Measurements from ENCODE around the gene RMC1.

RMC1 gene

DNA sequence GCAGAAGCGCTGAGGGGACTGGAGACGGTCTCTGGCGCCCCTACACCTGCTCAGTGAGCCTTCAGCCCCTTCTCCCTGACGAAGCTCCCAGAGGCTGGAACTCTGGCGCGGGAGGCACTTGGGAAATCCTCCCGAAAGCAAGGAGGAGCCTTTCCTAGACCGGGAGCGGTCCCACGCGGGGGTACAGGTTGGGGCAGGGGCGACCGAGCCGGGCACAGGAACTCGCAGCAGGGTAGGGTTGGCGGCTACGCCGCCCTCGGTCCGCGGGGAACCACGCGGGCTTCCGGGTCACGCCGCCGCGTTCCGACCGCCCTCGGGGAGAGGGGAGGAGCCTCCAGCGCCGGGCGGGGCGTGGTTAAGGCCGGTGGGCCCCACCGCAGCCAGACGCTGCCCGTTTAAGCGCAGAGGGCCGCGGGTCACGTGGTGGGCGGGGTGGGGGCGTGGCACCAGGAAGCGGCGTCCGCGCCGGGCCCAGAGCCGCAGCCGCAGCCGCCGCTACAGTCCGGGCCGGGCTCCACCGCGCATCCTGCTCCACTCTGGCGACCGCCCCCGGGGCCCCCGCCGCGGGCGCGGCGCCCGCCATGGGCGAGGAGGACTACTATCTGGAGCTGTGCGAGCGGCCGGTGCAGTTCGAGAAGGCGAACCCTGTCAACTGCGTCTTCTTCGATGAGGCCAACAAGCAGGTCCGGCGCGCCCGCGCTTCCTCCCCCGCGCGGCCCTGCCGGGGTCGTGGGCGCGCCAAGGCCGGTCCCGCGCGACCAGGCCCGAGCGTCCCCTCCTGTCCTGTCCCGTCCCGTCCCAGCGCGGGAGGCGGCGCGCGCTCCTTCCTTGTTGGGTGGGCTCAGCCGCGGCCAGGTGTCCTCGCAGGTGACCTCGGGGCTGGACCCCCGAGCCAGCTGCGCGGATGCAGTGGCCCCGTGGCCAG is at the start of gene RMC1:
Gene RMC1 (plus strand): TSS at position 474 of the 925 bp plus-strand sequence. CDS start 108 bp downstream, at position 582.
- TF ChIP-seq, protein P1, sequence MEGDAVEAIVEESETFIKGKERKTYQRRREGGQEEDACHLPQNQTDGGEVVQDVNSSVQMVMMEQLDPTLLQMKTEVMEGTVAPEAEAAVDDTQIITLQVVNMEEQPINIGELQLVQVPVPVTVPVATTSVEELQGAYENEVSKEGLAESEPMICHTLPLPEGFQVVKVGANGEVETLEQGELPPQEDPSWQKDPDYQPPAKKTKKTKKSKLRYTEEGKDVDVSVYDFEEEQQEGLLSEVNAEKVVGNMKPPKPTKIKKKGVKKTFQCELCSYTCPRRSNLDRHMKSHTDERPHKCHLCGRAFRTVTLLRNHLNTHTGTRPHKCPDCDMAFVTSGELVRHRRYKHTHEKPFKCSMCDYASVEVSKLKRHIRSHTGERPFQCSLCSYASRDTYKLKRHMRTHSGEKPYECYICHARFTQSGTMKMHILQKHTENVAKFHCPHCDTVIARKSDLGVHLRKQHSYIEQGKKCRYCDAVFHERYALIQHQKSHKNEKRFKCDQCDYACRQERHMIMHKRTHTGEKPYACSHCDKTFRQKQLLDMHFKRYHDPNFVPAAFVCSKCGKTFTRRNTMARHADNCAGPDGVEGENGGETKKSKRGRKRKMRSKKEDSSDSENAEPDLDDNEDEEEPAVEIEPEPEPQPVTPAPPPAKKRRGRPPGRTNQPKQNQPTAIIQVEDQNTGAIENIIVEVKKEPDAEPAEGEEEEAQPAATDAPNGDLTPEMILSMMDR (IDR thresholded peaks at IDR 0.05; ENCODE audit: insufficient read depth, low read length, missing control alignments) = no peak
- ChIA-PET POLR2A (no interaction called here), CTCF (interaction anchor here (1.7 to 2.6 kb wide), 3 partner anchors 15 to 200 kb away, joined by 6 to 14 read pairs (median 7); no protein-coding TSS in a partner anchor)
- DNase-seq (ENCODE audit: low read depth, low spot score) = peak; percentile 45
- peak within 1 kb of the TSS; percentile 83 for H3K4me3 ChIP-seq (ENCODE audit: low read depth, low read length)

DNA sequence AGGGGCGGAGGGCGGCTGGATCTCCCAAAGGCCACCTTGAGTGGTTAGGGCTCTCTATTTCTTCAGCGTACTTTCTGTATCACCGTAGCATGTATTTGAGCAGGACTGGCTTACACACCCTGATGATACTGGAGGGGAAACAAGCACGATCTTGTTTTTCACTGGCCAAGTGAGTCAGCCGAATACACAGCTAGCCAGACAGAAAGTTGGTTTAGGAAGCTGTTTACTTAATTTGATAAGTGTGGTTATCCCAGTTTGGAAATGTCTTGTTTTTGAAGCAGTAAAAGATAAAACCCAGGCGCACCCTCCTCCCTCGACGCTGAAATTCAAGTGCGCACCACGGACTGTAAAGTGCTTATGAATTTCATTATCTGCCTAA is 49.6 kb upstream of the RMC1 start:
- TF ChIP-seq, protein P1 (IDR thresholded peaks at IDR 0.05; ENCODE audit: insufficient read depth, low read length, missing control alignments) = no peak
- ChIA-PET POLR2A (interaction anchor here (1.6 kb wide), 1 partner anchor 8 kb away, joined by 5 read pairs; no protein-coding TSS in a partner anchor), CTCF (interaction anchor here (0.8 to 2.2 kb wide), 4 partner anchors 11 to 640 kb away, joined by 3 to 10 read pairs (median 4); no protein-coding TSS in a partner anchor)
- DNase-seq (ENCODE audit: low read depth, low spot score) = no peak
- peak overlapping the region; percentile 100 for H3K4me3 ChIP-seq (ENCODE audit: low read depth, low read length)

DNA sequence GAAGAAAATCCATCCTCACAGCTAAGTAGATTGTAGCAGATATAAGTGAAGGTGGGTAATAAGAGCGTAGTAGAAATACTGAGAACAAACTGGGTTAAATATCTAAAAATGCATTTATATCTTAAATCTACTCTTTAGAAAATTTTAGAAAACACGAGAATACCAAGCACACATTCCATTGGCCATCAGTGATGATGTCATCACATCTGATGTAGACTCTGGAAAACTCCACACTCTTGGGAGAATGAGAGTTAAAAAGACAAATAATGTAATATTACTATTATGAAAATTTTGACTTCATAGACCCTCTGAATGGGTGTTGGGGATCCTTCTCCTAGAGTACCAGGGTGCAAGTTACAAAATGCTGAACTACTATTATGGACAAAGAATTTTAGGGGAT is 46.5 kb upstream of the RMC1 start:
- no peak for DNase-seq (ENCODE audit: low read depth, low spot score)
- H3K4me3 ChIP-seq (ENCODE audit: low read depth, low read length) = no peak overlapping the region
- TF ChIP-seq, protein P1 (IDR thresholded peaks at IDR 0.05; ENCODE audit: insufficient read depth, low read length, missing control alignments) = no peak
- ChIA-PET CTCF (no interaction called here), POLR2A (no interaction called here)

DNA sequence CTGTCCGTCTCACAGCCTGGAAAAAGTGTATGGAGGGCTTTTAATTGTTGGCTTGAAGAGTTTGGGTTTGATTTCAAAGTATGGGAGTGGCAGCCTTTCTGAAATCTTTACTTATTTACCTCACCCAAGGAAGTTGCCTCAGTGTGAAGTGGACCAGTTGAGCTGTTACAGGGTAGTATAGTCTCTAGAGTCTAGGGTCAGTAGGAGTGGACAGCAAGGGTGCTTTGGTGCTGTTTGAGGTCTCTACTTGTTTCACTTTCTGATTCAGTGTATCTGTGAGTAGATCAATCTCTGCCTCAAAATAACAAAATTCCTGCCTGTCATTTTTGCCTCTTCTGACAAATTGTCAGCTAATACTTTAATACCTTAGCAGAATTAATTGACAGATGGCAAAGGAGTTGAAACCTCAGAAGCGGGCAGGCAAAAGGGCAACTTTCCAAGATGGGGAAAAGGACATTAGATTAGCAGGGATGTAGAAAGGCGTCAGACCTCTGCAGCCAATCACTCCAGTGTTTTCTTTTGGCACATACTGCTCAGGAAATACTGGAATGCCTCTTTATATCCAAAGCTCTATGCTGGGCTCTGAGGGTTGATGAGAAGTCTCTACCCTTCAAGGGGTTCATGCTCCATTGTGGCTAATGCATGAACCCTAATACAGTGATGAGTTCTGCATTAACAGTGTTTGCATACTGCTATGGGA is 44.3 kb upstream of the RMC1 start:
- H3K4me3 ChIP-seq (ENCODE audit: low read depth, low read length) = no peak overlapping the region
- POLR2A ChIA-PET = no interaction called here
- TF ChIP-seq, protein P1 (IDR thresholded peaks at IDR 0.05; ENCODE audit: insufficient read depth, low read length, missing control alignments) = no peak
- DNase-seq (ENCODE audit: low read depth, low spot score) = no peak
- CTCF ChIA-PET = interaction anchor here (0.8 kb wide), 1 partner anchor 40 kb away, joined by 3 read pairs; no protein-coding TSS in a partner anchor

DNA sequence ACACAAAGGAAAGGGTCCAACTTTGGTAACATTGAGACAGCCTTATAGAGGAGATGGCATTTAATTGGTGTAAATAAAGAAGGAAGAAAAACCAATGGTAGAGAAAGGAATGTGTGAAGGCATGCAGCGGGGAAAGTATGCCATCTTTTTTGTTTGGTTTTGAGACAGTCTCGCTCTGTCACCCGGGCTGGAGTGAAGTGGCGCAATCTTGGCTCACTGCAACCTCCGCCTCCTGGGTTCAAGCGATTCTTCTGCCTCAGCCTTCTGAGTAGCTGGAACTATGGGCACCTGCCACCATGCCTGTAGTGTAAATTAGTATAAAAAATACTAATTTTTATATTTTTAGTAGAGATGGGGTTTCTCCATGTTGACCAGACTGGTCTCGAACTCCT is 43.8 kb upstream of the RMC1 start:
- TF ChIP-seq, protein P1 (IDR thresholded peaks at IDR 0.05; ENCODE audit: insufficient read depth, low read length, missing control alignments) = no peak
- DNase-seq (ENCODE audit: low read depth, low spot score) = no peak
- CTCF ChIA-PET = interaction anchor here (0.8 to 1.9 kb wide), 3 partner anchors 9 to 39 kb away, joined by 3 to 8 read pairs (median 3); no protein-coding TSS in a partner anchor
- no peak overlapping the region for H3K4me3 ChIP-seq (ENCODE audit: low read depth, low read length)
- POLR2A ChIA-PET = no interaction called here

All from AG04449 (cell line).